HG02870 (cell line): ENCODE results near the gene SLC8B1.

ENCODE experiments used
- ATAC-seq: cut with Tn5 transposase; IDR thresholded peaks from one replicate; pipeline ENCODE4 v1.9.1; 2021; ENCODE audit warnings: mild to moderate bottlenecking, moderate library complexity; ENCODE audit not compliant: unreplicated experiment

Gene SLC8B1

DNA sequence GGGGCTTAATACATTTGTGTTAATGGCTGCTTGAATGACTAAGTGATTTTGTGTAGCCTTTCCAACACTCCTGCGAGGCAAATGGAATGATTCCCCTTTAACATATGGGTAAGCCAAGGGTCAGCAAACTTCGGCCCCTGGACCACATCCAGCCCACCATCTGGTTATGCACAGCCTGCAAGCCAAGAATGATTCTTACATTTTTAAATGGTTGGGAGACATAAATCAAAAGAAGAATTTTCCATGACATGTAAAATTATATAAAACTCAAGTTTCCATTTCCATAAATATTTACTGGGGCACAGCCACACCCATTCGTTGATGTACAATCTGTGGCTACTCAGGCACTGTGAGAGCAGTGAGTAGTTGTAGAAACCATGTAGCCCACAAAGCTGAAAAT, 9.0 kb downstream of the SLC8B1 start:
- ATAC-seq: no peak

GRCh38 chr12:113322343-113322742, 12.6 kb downstream of the SLC8B1 start:
- ATAC-seq: no peak

DNA sequence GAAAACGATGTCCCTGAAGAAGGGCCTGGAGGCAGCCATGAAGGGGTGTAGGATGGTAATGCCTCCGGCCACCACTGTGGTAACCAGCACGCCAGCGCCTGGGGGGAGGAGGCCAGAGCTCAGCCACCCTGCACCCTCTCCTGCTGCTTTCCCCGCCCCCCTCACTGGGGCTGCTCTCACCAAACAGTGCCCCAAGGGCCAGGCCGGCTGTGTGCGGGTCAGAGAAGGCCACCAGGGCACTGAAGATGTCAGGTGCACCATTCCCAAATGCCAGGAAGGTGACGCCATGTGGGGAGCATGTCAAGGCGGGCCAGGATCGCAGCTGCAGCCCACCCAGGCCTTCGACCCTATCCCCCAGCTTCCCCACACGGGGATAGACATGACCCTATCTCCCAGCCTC, 14.5 kb downstream of the SLC8B1 start:
- no peak for ATAC-seq

DNA sequence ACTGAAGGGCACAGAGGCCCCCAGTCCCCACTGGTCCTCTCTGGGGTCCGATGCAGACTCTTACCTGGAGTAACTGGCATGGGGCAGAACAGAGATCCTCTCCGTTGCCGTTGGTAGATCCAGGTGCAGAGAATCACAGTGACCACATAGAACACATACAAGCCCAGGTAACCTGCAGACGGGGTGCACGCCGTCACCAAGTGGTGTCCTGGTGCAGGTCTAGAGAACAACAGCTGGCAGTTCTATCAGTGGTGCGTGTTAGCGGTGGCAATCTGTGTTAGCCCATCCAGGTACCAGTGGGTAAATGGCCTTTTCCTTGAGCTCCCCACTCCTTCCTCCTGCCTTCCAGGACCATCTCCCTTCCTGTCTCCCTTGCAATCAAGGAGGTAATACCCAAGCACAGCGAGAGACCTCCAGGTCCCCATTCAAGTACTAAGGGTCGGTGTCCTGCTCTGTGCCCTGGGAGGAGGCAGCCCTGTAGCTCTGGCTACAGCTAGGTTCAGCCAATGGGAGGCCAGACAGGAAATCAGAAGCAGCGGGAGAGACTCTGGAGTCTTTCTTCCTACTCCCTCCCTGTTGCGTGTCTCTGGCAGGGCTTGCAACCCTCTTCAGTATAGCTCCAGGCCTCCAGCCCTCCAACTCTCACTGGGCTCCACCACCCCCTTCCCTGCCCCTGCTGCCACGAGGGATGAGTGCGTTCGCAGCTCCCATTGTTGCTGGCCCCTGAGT, 15.8 kb downstream of the SLC8B1 start:
- ATAC-seq: no peak

- no peak for ATAC-seq
These were observed 16.8 kb downstream of the SLC8B1 start for GRCh38 chr12:113318046-113318656.

GRCh38 chr12:113317122-113317521, 17.8 kb downstream of the SLC8B1 start:
- no peak for ATAC-seq

DNA sequence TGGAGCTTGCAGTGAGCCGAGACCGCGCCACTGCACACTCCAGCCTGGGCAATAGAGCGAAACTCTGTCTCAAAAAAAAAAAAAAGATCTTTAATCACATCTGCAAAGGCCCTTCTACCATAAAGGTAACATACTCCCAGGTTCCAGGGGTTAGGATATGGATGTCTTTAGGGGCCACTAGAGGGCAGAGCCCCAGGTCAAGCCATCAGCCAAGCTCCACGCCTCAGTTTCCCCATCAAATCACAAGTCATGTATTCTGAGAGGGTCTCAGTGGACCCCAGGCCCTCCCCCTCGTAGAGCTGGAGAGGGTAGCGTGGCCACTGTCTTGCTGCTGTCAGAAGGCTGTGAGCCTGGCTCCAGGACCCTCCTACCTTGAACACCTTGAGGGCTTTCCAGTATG, 18.8 kb downstream of the SLC8B1 start:
- no peak for ATAC-seq

DNA sequence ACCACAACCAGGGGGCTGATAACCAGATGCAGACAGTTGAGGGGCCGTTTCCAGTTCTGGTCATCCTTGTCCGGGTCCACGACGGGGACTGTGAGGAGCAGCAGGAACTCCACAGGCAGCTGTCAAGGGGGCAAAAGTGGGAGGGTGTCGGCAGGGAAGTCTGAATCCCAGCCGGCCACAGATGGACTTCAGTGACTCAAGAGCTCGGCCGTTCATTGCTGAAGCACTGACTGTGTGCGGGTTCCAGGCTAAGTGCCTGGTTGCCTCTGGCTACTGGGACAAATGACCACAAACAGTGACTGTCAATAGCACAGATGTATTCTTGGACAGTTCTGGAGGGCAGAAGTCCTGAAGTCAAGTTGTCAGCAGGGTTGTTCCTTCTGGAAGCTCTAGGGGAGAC, 19.6 kb downstream of the SLC8B1 start:
- ATAC-seq: no peak

DNA sequence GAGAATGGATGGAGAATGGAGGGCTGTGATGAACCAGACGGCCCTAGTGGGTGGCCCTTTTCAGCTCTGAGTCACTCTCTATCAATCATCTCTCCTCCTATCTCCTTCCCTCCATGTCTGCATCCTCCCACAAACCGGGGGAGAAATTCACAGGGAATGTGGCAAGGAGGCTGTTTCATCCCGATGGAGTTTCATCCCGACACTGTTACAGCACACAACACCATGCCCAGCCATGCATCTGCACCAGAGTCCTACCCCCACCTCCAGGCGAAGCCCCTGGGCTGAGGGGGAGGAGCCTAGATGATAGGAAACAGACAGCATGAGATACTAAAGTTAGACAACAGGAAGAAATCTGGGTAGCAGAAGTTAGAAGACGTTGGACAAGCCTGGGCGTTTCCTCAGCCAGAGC, 20.8 kb downstream of the SLC8B1 start:
- ATAC-seq: no peak

- ATAC-seq: no peak
These were observed 24.4 kb downstream of the SLC8B1 start for GRCh38 chr12:113310489-113310888.

DNA sequence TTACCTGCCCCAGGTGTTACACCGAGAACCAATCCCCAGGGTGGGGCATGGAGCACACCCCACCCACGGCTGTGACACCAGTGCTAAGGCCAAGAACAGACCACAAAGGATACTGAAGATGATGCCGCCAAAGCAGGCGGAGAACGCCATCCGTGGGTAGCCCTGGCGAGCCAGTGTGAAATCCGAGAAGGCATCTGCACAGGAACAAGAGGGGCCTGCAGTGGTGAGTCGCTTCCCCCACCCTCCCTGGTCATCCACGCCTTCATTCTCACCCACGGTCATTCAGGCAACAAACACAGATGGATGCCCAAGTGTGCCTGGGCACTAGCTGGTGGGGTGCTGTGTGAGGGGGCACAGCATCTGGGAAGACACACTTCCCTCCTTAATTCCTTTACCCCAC, 28.5 kb downstream of the SLC8B1 start:
- ATAC-seq: no peak

DNA sequence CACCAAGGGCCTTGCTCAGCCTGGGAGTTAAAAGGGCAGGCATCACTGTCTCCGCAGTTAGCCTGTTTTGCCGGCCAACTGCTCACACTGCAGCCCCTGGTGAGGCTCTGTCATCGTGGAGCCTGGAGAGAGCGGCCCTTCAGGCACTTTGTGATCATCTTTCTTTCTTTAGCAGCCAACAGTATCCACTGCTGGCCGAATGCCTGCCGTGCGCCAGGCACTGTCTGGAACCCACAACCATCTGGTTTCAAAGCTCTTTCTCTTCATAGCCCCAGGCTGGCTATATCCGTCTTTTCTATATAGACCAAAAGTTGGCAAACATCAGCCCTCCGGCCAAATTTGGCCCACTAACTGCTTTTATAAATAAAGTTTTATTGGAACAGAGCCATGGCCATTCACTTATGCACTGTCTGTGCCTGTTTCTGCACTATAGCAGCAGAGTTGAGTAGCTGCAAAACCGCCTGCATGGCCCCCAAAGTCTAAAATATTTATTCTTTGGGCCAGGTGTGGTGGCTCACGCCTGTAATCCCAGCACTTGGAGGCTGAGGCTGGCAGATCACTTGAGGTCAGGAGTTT, 29.5 kb downstream of the SLC8B1 start:
- no peak for ATAC-seq

- no peak for ATAC-seq
These were observed 31.8 kb downstream of the SLC8B1 start for GRCh38 chr12:113302886-113303640.

DNA sequence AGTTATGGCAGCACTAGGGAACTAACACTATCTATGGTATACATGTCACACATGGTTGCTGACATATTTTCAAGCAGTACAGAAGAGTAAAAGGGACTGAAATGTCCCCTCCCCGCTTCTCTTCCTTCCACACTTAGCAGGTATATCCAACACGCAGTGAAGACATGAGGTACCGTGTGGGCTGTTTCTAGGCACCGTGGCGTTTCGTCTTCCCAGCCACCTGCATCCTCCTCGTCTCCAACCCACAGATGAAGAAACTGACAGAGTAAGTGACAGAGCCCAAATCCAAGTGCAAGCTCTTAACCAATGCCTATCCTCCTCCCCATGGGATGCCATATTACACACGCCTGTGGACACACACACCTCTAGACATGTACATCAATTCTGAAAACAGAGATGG, 32.4 kb downstream of the SLC8B1 start:
- no peak for ATAC-seq

DNA sequence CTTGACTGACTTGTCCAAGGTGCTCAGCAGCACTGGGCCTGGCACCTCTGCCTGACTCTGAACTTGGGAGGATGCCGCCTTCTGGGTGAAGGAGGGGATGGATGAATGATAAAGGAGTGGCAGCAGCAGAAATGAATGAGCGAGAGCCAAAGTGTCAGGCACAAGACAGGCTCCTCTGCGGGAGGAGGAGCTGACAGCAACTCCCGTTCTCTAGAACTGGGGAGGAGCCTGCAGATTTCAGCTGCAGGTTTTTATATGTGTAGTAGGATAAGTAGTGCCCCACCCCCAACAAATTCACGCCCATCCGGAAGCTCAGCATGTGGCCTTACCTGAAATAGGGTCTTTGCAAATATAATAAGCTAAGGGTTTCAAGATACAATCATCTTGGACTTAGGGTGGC, 33.1 kb downstream of the SLC8B1 start:
- ATAC-seq: no peak

DNA sequence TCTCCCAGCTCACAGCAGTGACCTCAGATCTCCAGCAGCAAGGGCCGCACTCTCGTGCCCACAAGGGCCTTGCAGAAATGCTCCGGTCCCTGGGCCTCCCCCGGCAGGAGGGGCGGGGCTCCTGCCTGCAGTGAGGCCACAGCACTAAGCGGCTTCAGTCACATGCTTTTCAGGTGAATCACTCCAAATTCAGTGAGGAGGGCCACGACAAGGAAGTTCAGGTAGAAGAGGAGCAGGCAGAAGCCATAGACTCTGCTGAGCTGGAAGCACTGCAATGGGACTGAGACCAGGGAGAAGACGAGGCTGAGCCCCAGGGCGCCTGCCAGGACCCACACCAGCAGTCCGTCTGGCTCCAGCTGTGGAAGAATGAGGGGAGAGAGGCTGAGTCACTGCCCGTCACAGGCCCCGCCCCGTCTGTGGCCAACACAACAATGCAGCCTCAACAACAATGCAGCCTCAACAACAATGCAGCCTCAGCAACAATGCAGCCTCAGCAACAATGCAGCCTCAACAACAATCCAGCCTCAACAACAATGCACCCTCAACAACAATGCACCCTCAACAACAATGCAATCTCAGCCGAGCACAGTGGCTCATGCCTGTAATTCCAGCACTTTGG, 35.2 kb downstream of the SLC8B1 start:
- ATAC-seq: no peak

- no peak for ATAC-seq
These were observed 35.9 kb downstream of the SLC8B1 start for GRCh38 chr12:113298861-113299545.

- no peak for ATAC-seq
These were observed 36.5 kb downstream of the SLC8B1 start for GRCh38 chr12:113298472-113298817.

GRCh38 chr12:113297621-113298471, 37.1 kb downstream of the SLC8B1 start:
- no peak for ATAC-seq

GRCh38 chr12:113297214-113297587, 37.7 kb downstream of the SLC8B1 start:
- ATAC-seq: no peak
